ENCODE results near the gene NR6A1. TPM values are rescaled to one million over a fixed set of nuclear protein-coding genes. Genes with fewer than 3 reads are reported as not detected.

Gene NR6A1
- total RNA-seq, 1 experiment from 2014 or later: 0.91 TPM

DNA sequence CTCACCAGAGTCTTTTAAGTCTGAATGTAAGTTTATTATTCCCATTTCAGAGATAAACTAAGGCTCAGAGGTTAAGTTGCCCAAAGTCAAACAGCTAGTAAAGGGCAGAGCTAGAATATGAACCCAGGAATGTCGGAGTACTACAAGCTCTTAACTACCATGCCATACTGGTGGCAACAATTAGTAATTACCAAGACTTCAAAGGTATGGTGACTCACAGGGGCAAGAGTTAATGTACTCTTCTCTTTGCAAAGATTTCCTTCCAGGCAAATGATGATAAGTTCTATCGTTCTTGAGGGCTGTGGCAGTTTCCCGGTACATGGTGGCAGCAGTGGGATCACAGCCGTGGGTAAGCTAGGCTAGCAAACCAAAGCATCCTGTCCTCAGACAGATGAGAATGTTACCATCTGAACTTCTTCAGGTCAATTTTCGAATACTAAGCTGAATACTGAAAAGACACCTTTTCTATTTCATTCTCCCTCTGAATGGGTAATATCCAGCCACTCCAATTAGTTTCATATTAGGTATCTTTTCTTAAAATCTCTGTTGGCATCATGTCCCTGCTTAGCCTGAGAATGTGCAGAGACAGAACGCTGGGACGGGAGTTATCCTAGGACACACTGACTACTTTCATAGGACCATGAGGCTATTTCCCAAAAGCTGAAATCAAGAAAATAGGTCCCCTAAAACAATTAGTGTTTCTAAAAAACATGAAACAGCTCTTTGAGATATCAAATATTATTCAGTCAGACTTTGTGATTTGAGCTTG is 147.0 kb downstream of the NR6A1 start:
- H3K9me3 Mint-ChIP-seq (ENCODE audit: unreplicated experiment): no peaks in the 10 kb centered on the region
- no peaks in the 10 kb centered on the region for H3K36me3 Mint-ChIP-seq (ENCODE audit: insufficient read depth, unreplicated experiment)
- no peak for DNase-seq (ENCODE audit: unreplicated experiment)
- no peaks in the 10 kb centered on the region for H3K27me3 Mint-ChIP-seq (ENCODE audit: insufficient read depth, unreplicated experiment)
- intact Hi-C loops (cut with micrococcal nuclease): no loop called here
- H3K4me3 Mint-ChIP-seq (ENCODE audit: unreplicated experiment): no peak overlapping the region
- ChIA-PET CTCF (interaction anchor here (0.6 to 5.1 kb wide), 9 partner anchors 9 to 224 kb away, joined by 3 to 38 read pairs (median 4); no protein-coding TSS in a partner anchor), POLR2A (interaction anchor here (0.6 to 1.2 kb wide), 3 partner anchors 34 to 119 kb away, joined by 3 to 4 read pairs (median 3); no protein-coding TSS in a partner anchor)
- no TSS peak for BruUV-seq (replicated peaks)
- peaks cover 16% of the 10 kb centered on the region for H3K4me1 Mint-ChIP-seq (ENCODE audit: insufficient read depth, unreplicated experiment)
- H3K27ac Mint-ChIP-seq (ENCODE audit: low read depth, unreplicated experiment): no peak overlapping the region
- TF ChIP-seq, protein P1, sequence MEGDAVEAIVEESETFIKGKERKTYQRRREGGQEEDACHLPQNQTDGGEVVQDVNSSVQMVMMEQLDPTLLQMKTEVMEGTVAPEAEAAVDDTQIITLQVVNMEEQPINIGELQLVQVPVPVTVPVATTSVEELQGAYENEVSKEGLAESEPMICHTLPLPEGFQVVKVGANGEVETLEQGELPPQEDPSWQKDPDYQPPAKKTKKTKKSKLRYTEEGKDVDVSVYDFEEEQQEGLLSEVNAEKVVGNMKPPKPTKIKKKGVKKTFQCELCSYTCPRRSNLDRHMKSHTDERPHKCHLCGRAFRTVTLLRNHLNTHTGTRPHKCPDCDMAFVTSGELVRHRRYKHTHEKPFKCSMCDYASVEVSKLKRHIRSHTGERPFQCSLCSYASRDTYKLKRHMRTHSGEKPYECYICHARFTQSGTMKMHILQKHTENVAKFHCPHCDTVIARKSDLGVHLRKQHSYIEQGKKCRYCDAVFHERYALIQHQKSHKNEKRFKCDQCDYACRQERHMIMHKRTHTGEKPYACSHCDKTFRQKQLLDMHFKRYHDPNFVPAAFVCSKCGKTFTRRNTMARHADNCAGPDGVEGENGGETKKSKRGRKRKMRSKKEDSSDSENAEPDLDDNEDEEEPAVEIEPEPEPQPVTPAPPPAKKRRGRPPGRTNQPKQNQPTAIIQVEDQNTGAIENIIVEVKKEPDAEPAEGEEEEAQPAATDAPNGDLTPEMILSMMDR (IDR thresholded peaks at IDR 0.05; ENCODE audit: unreplicated experiment): no peak

DNA sequence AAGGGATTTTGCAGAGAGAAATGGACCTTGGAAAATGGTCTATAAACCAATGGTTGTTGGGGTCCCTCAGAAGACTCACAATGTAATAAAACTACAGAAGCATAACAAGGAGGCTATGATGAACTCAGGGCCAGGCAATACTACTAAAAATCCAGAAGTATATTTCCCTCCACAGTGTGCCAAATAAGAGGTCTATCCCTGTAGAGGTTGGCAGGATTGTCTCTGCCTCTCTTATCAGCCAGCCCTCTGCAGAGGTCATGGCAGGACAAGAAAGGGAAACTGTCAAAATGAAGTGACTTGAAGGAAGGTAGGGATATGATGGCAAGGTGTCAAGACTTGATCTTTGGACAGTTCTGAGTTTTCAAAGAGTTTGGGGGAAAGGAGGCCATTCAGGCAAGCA is 148.2 kb downstream of the NR6A1 start:
- no peaks in the 10 kb centered on the region for H3K36me3 Mint-ChIP-seq (ENCODE audit: insufficient read depth, unreplicated experiment)
- no TSS peak for BruUV-seq (replicated peaks)
- no peak overlapping the region for H3K4me3 Mint-ChIP-seq (ENCODE audit: unreplicated experiment)
- peaks cover 16% of the 10 kb centered on the region for H3K4me1 Mint-ChIP-seq (ENCODE audit: insufficient read depth, unreplicated experiment)
- no peak overlapping the region for H3K27ac Mint-ChIP-seq (ENCODE audit: low read depth, unreplicated experiment)
- H3K27me3 Mint-ChIP-seq (ENCODE audit: insufficient read depth, unreplicated experiment): no peaks in the 10 kb centered on the region
- POLR2A ChIA-PET: interaction anchor here (1.2 to 1.6 kb wide), 3 partner anchors 30 to 89 kb away, joined by 4 to 5 read pairs (median 4); no protein-coding TSS in a partner anchor
- DNase-seq (ENCODE audit: unreplicated experiment): no peak
- CTCF ChIA-PET: interaction anchor here (0.6 to 5.1 kb wide), 5 partner anchors 8 to 90 kb away, joined by 3 to 38 read pairs (median 5); no protein-coding TSS in a partner anchor
- intact Hi-C loops (cut with micrococcal nuclease): no loop called here
- H3K9me3 Mint-ChIP-seq (ENCODE audit: unreplicated experiment): no peaks in the 10 kb centered on the region
- TF ChIP-seq, protein P1 (IDR thresholded peaks at IDR 0.05; ENCODE audit: unreplicated experiment): no peak

DNA sequence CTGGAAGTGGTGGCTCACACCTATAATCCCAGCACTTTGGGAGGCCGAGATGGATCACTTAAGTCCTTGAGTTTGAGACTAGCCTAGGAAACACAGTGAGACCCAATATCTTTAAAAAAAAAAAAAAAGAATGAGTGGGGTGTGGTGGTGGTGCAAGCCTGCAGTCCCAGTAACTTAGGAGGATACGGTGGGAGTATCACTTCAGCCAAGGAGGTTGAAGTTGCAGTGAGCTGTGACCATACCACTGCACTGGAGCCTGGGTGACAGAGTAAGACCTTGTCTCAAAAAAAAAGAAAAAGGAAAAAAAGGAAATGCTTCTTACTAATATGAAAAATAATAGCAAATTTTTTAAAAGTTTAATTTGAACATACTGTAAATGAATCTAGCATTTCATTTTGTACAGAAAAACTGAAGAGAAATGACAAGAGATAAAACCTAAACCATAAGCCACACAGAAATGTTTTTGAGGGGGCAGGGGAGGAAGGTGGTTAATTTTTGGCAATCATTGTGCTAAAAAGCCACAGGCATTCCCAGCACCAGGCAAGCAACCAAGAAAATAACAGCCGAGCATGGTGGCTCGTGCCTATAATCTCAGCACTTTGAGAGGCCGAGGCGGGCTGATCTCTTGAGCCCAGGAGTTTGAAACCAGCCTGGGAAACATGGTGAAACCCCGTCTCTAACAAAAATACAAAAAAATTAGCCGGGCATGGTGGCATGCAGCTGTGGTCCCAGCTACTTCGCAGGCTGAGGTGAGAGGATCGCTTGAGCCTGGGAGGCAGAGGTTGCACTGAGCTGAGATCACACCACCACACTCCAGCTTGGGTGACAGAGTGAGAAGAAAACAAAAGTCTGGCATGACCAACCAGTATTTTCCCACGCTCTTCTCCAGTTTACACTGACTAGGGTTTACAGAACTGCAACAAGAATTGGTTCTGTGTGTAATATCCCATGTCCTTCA is 149.5 kb downstream of the NR6A1 start:
- Mint-ChIP-seq H3K4me1 (ENCODE audit: insufficient read depth, unreplicated experiment) (peaks cover 16% of the 10 kb centered on the region), H3K9me3 (ENCODE audit: unreplicated experiment) (no peaks in the 10 kb centered on the region), H3K36me3 (ENCODE audit: insufficient read depth, unreplicated experiment) (no peaks in the 10 kb centered on the region), H3K27ac (ENCODE audit: low read depth, unreplicated experiment) (no peak overlapping the region), H3K4me3 (ENCODE audit: unreplicated experiment) (peak overlapping the region; percentile 25), H3K27me3 (ENCODE audit: insufficient read depth, unreplicated experiment) (no peaks in the 10 kb centered on the region)
- DNase-seq (ENCODE audit: unreplicated experiment): peak; percentile 49
- ChIA-PET POLR2A (interaction anchor here (0.6 to 1.6 kb wide), 5 partner anchors 31 to 1681 kb away, joined by 3 to 5 read pairs (median 4); partner anchors contain the start of gene RABGAP1), CTCF (interaction anchor here (0.6 to 5.1 kb wide), 4 partner anchors 11 to 89 kb away, joined by 3 to 38 read pairs (median 4); no protein-coding TSS in a partner anchor)
- no TSS peak for BruUV-seq (replicated peaks)
- intact Hi-C loops (cut with micrococcal nuclease): no loop called here
- TF ChIP-seq, protein P1 (IDR thresholded peaks at IDR 0.05; ENCODE audit: unreplicated experiment): no peak
